ENCODE results near the gene CACNA2D3. TPM values are rescaled to one million over a fixed set of nuclear protein-coding genes. Genes with fewer than 3 reads are reported as not detected.
A peak's percentile ranks its signal among the peaks of the same experiment; 100 is the strongest.

Gene CACNA2D3
- total RNA-seq, 1 donor, result 4.3 TPM

GRCh38 chr3:54178376-54178775 is 56.0 kb downstream of the CACNA2D3 start:
- no peak for TF ChIP-seq CTCF (IDR thresholded peaks at IDR 0.05; ENCODE audit: insufficient read depth, low read depth, low read length)
- no peak for DNase-seq (ENCODE audit: low read depth)
- H3K4me3 ChIP-seq (ENCODE audit: low read depth, low read length), result no peak overlapping the region

DNA sequence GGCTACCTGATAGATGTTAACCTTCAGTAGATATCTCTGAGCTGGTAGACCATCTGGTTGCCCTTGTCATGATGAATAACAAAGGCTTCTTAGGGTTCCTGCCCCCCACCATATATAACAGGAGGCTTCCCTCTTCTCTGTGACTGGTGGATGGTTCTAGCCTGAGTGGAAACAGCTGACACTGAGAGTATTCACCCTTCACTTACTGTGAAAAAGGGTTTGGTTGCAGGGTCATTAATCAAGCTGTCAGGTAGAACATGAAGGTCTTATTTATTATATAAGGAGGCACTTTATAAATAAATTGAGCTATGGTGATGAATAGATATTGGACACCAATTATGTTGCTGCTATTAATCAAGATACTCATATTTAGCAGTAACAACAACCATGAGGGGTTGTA is 58.6 kb downstream of the CACNA2D3 start:
- H3K4me3 ChIP-seq (ENCODE audit: low read depth, low read length), result no peak overlapping the region
- TF ChIP-seq CTCF (IDR thresholded peaks at IDR 0.05; ENCODE audit: insufficient read depth, low read depth, low read length), result no peak
- no peak for DNase-seq (ENCODE audit: low read depth)

DNA sequence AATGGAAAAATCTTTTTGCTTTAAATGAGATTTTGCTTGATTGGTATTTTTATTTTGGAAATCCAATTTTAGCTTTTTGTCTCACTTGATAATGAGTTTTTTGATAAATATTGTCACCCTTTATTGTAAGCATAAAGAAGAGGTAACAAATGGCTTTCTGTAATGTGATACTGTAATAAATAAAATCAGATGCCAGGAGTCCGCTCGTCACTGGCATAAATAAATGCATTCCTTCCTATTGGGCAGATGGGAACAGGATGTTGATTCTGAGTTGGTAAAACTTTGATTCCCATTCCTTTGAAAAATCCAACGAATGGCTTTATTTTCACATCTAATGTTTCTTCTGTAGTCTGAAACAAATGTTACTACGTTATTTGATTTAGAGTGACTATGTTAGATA is 59.9 kb downstream of the CACNA2D3 start:
- H3K4me3 ChIP-seq (ENCODE audit: low read depth, low read length), result no peak overlapping the region
- TF ChIP-seq CTCF (IDR thresholded peaks at IDR 0.05; ENCODE audit: insufficient read depth, low read depth, low read length), result no peak
- no peak for DNase-seq (ENCODE audit: low read depth)

DNA sequence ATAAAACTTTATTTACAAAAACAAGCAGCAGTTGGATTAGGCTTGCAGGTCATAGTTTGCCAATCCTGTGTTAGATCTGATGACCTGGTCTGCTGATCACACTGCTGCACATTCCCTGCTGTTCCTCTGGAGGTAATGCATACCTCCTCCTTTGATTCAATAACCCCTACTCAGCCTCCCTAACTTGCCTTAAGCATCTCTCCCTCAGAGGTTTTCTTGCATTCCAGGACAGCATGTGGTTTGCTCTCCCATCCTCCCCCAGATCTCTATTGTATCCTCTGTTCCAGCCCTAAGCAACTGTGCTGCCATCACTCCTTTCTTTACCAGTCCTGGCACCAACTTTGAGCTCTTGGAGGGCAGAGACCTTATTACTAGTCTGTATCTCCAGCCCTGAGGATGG is 63.4 kb downstream of the CACNA2D3 start:
- no peak for DNase-seq (ENCODE audit: low read depth)
- no peak for TF ChIP-seq CTCF (IDR thresholded peaks at IDR 0.05; ENCODE audit: insufficient read depth, low read depth, low read length)
- H3K4me3 ChIP-seq (ENCODE audit: low read depth, low read length), result no peak overlapping the region

- H3K4me3 ChIP-seq (ENCODE audit: low read depth, low read length), result no peak overlapping the region
- TF ChIP-seq CTCF (IDR thresholded peaks at IDR 0.05; ENCODE audit: insufficient read depth, low read depth, low read length), result no peak
- DNase-seq (ENCODE audit: low read depth), result peak; percentile 44
Observed at GRCh38 chr3:54188176-54188791, 65.9 kb downstream of the CACNA2D3 start.

DNA sequence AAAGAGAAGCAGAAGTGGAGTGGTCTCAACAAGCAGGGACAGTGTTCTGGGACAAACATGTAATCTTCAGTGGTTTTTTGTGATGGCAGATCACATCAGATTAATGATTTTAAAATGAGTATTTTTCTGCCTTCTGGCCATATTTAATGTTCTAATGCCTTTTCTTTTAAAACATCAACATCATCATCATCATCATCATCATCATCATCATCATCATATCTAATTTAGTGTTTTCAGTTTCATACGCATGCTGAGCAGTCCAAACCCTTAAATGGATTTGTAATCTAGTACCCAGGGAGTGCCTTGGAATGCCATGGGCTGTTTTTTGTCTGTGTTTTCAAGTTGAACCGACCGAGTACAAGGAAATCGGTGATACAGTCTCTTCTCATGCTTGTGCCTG is 68.9 kb downstream of the CACNA2D3 start:
- no peak overlapping the region for H3K4me3 ChIP-seq (ENCODE audit: low read depth, low read length)
- no peak for DNase-seq (ENCODE audit: low read depth)
- TF ChIP-seq CTCF (IDR thresholded peaks at IDR 0.05; ENCODE audit: insufficient read depth, low read depth, low read length), result no peak

GRCh38 chr3:54192026-54192425 is 69.7 kb downstream of the CACNA2D3 start:
- DNase-seq (ENCODE audit: low read depth), result no peak
- no peak for TF ChIP-seq CTCF (IDR thresholded peaks at IDR 0.05; ENCODE audit: insufficient read depth, low read depth, low read length)

More at GRCh38 chr3:54192026-54192425, 69.7 kb downstream of the CACNA2D3 start:
- no peak overlapping the region for H3K4me3 ChIP-seq (ENCODE audit: low read depth, low read length)
